Measurements from ENCODE around the gene SMAD5.

DNA sequence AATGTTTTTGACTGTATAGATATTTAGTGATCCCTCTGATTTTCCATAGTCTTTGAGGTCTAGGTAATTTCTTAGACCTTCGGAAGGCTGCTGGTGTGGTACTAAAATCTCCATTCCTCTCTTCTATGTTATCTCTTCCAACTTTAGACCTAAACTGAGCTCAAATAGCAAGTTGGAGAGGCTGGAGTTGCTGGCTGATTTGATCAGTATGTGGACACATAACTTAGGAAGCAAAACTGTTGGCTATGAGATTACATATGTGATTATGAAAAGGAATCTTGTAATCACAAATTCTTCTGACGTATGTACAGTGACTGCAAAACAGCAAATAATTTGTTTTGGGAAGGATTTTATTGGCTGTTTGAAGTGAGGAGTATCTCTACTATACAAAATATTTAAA, 2.1 kb upstream of the SMAD5 start:
- TF ChIP-seq HNRNPLL (IDR thresholded peaks at IDR 0.05; ENCODE audit: low read depth, low read length, poor library complexity, severe bottlenecking), result no peak
- no peak for TF ChIP-seq TCF7L2 (IDR thresholded peaks at IDR 0.05; ENCODE audit: low read depth, low read length)
- TF ChIP-seq PAX8 (CRISPR knock-in tag; IDR thresholded peaks at IDR 0.05; ENCODE audit: borderline replicate concordance), result no peak
- TF ChIP-seq CTCF (CRISPR knock-in tag; IDR thresholded peaks at IDR 0.05), result no peak
- no peak for TF ChIP-seq POLR2A (IDR thresholded peaks at IDR 0.05; ENCODE audit: insufficient read depth in 1 of 2, low read depth in 2 of 2, low read length in 2 of 2)
- no peak for TF ChIP-seq POLR2AphosphoS5 (IDR thresholded peaks at IDR 0.05; ENCODE audit: low read depth, low read length)
- TF ChIP-seq SPEN (CRISPR knock-in tag; IDR thresholded peaks at IDR 0.05; ENCODE audit: low read depth), result no peak

Data from HepG2 (cell line).